Upper lobe of left lung (tissue), 4 donors: ENCODE measurements around the gene LRRFIP1.

Experiments used
- CTCF ChIP-seq, 6 experiments: fragments of 450-650 bp in 4 of 6; fragments of 200-600 bp in 2 of 6; sonication (generic) in 2 of 6; IDR thresholded peaks; one replicate each; pipeline ENCODE4 v1.5.1; 2016 to 2019; ENCODE audit warnings: antibody characterized with exemption in 6 of 6
- POLR2A ChIP-seq, 4 donors: fragments of 450-650 bp; IDR thresholded peaks; one replicate each; pipeline ENCODE4 v1.5.1; 2016 to 2017; ENCODE audit warnings: antibody characterized with exemption in 4 of 4, mild to moderate bottlenecking in 2 of 4
- POLR2AphosphoS5 ChIP-seq, 2 donors: sonication (generic); formaldehyde crosslinking; IDR thresholded peaks; one replicate each; pipeline ENCODE4 v1.5.1; 2017; ENCODE audit warnings: antibody characterized with exemption in 2 of 2

- peak in 1 of 6 experiments; percentile 15 for TF ChIP-seq CTCF (IDR thresholded peaks at IDR 0.05)
- TF ChIP-seq POLR2AphosphoS5 (IDR thresholded peaks at IDR 0.05), result no peak
- TF ChIP-seq POLR2A (IDR thresholded peaks at IDR 0.05), result no peak
Measured at GRCh38 chr2:237685408-237685807, 58.0 kb downstream of the LRRFIP1 start.
